SK-N-SH (cell line): Measurements from ENCODE around the gene TTC28. TPM values are rescaled to one million over a fixed set of nuclear protein-coding genes. Genes with fewer than 3 reads are reported as not detected.

Experiments
- CTCF ChIA-PET: fragments of 300-600, 350-600 bp; formaldehyde crosslinking; extraction: SDS; loops from one replicate; lab custom pipeline; 2021; lab: Yijun Ruan, JAX
- POLR2A ChIA-PET: fragments of 350-600 bp; sonication (Branson Sonifier 250); formaldehyde crosslinking; extraction: SDS; loops from one replicate; lab custom pipeline; 2020; ENCODE audit warnings: antibody characterized with exemption, inconsistent platforms; lab: Yijun Ruan, JAX
- DNase-seq: peaks from one replicate; pipeline ENCODE4 v3.0.0; 2012
- H2AFZ ChIP-seq: fragments of 200-600 bp; sonication (generic); 2 replicates; pipeline ENCODE4 v1.8.1; 2016; ENCODE audit warnings: antibody characterized with exemption, mild to moderate bottlenecking, low read depth
- H3F3A ChIP-seq: fragments of 200-600 bp; sonication (generic); replicated peaks from 2 replicates; pipeline ENCODE3; 2016; ENCODE audit warnings: antibody characterized with exemption, mild to moderate bottlenecking; ENCODE audit not compliant: insufficient read depth
- H3K27ac ChIP-seq, 2 experiments: fragments of 200-500 bp in 1 of 2; fragments of 200-600 bp in 1 of 2; sonication (Bioruptor generic) in 1 of 2; sonication (generic), shearing (Covaris generic) in 1 of 2; 2 replicates each; pipeline versions ENCODE4 v1.5.1 to v1.6.1; 2014 to 2016; ENCODE audit warnings: low read depth in 2 of 2, inconsistent platforms in 1 of 2, low read length in 1 of 2, mild to moderate bottlenecking in 1 of 2, mixed read lengths in 1 of 2
- H3K27me3 ChIP-seq: fragments of 200-600 bp; sonication (generic), shearing (Covaris generic); 2 replicates; pipeline ENCODE4 v1.6.1; 2016; ENCODE audit warnings: mixed run types; ENCODE audit not compliant: insufficient read depth
- H3K36me3 ChIP-seq, 2 experiments: fragments of 200-500 bp in 1 of 2; fragments of 200-600 bp in 1 of 2; sonication (Bioruptor generic) in 1 of 2; sonication (generic) in 1 of 2; replicated peaks in 1 of 2; 2 replicates each; pipeline versions ENCODE3 to v1.5.1; 2014 to 2016; ENCODE audit warnings: low read length in 1 of 2, mild to moderate bottlenecking in 1 of 2; ENCODE audit not compliant: insufficient read depth in 2 of 2, control insufficient read depth in 1 of 2
- H3K4me1 ChIP-seq, 2 experiments: fragments of 200-500 bp in 1 of 2; fragments of 200-600 bp in 1 of 2; sonication (Bioruptor generic) in 1 of 2; sonication (generic), shearing (Covaris generic) in 1 of 2; 2 replicates each; pipeline versions ENCODE4 v1.5.1 to v1.6.1; 2014 to 2016; ENCODE audit warnings: low read depth in 1 of 2, low read length in 1 of 2, mixed run types in 1 of 2; ENCODE audit not compliant: insufficient read depth in 2 of 2, control insufficient read depth in 1 of 2
- H3K4me2 ChIP-seq: fragments of 200-600 bp; sonication (generic), shearing (Covaris generic); 2 replicates; pipeline ENCODE4 v1.6.1; 2017; ENCODE audit warnings: mixed run types
- H3K4me3 ChIP-seq, 2 experiments: fragments of 200-500 bp in 1 of 2; fragments of 200-600 bp in 1 of 2; sonication (Bioruptor generic) in 1 of 2; sonication (generic), shearing (Covaris generic) in 1 of 2; 2 replicates each; pipeline versions ENCODE4 v1.5.1 to v1.8.1; 2014 to 2016; ENCODE audit warnings: low read depth in 2 of 2, inconsistent platforms in 1 of 2, low read length in 1 of 2, mild to moderate bottlenecking in 1 of 2, mixed read lengths in 1 of 2, moderate library complexity in 1 of 2
- H3K79me2 ChIP-seq: fragments of 200-600 bp; sonication (generic); 2 replicates; pipeline ENCODE4 v1.8.1; 2017; ENCODE audit warnings: mild to moderate bottlenecking; ENCODE audit not compliant: insufficient read depth
- H3K9ac ChIP-seq: fragments of 200-600 bp; sonication (generic); 2 replicates; pipeline ENCODE4 v1.6.1; 2017; ENCODE audit warnings: mixed run types
- H3K9me2 ChIP-seq: fragments of 200-600 bp; sonication (generic); 2 replicates; pipeline ENCODE4 v1.6.1; 2017; ENCODE audit warnings: mixed run types
- H3K9me3 ChIP-seq: fragments of 200-600 bp; sonication (generic); 2 replicates; pipeline ENCODE4 v1.6.1; 2017; ENCODE audit warnings: mixed run types, mild to moderate bottlenecking, moderate library complexity
- H4K20me1 ChIP-seq: fragments of 200-600 bp; sonication (generic); 2 replicates; pipeline ENCODE4 v1.6.1; 2017; ENCODE audit warnings: mild to moderate bottlenecking, mixed run types; ENCODE audit not compliant: insufficient read depth
- CHD2 ChIP-seq: fragments of 150-350 bp; IDR thresholded peaks from 2 replicates; pipeline ENCODE4 v1.6.1; 2018; ENCODE audit warnings: low read length; ENCODE audit not compliant: partially characterized antibody
- ELF1 ChIP-seq: IDR thresholded peaks from 2 replicates; pipeline ENCODE4 v1.4.0; 2012
- EP300 ChIP-seq, 2 experiments: IDR thresholded peaks; 2 replicates each; pipeline versions ENCODE4 v1.4.0 to v1.6.1; 2012; ENCODE audit warnings: borderline replicate concordance in 1 of 2, low read depth in 1 of 2, low read length in 1 of 2
- FOSL2 ChIP-seq: IDR thresholded peaks from 2 replicates; pipeline ENCODE4 v1.4.0; 2012; ENCODE audit warnings: low read depth, mild to moderate bottlenecking, moderate library complexity, borderline replicate concordance
- FOXJ3 ChIP-seq: sonication (generic); formaldehyde crosslinking; IDR thresholded peaks from 2 replicates; pipeline ENCODE4 v1.5.1; 2020; ENCODE audit warnings: mild to moderate bottlenecking, missing genetic modification reagents
- FOXM1 ChIP-seq: IDR thresholded peaks from 2 replicates; pipeline ENCODE4 v1.4.0; 2012; ENCODE audit warnings: low read depth, mild to moderate bottlenecking
- MAX ChIP-seq: IDR thresholded peaks from 2 replicates; pipeline ENCODE4 v1.4.0; 2012; ENCODE audit warnings: low read depth
- MEF2A ChIP-seq: IDR thresholded peaks from 2 replicates; pipeline ENCODE4 v1.4.0; 2012; ENCODE audit warnings: low read depth, borderline replicate concordance
- NRF1 ChIP-seq: IDR thresholded peaks from 2 replicates; pipeline ENCODE4 v1.6.1; 2012; ENCODE audit warnings: low read depth, mild to moderate bottlenecking, low read length
- PBX3 ChIP-seq: IDR thresholded peaks from 2 replicates; pipeline ENCODE4; 2012
- POLR2AphosphoS5 ChIP-seq: IDR thresholded peaks from 2 replicates; pipeline ENCODE4 v1.6.1; 2012; ENCODE audit warnings: low read depth, low read length
- RAD21 ChIP-seq: IDR thresholded peaks from 2 replicates; pipeline ENCODE4 v1.6.1; 2012; ENCODE audit warnings: mild to moderate bottlenecking, low read length
- REST ChIP-seq: IDR thresholded peaks from 2 replicates; pipeline ENCODE4 v1.6.1; 2012; ENCODE audit warnings: mild to moderate bottlenecking, low read depth, low read length, moderate library complexity
- RFX5 ChIP-seq: IDR thresholded peaks from 2 replicates; pipeline ENCODE4 v1.6.1; 2012; ENCODE audit warnings: mild to moderate bottlenecking, improper control_type of control experiment, low read length
- RXRA ChIP-seq: IDR thresholded peaks from 2 replicates; pipeline ENCODE4 v1.4.0; 2012; ENCODE audit warnings: low read depth, mild to moderate bottlenecking, borderline replicate concordance
- SMC3 ChIP-seq: IDR thresholded peaks from 2 replicates; pipeline ENCODE4 v1.6.1; 2012; ENCODE audit warnings: low read depth, low read length, improper control_type of control experiment
- TAF1 ChIP-seq: IDR thresholded peaks from 2 replicates; pipeline ENCODE4 v1.6.1; 2012; ENCODE audit warnings: low read depth, mild to moderate bottlenecking, low read length, moderate library complexity, borderline replicate concordance
- TCF12 ChIP-seq: IDR thresholded peaks from 2 replicates; pipeline ENCODE4 v1.4.0; 2012
- TEAD4 ChIP-seq: IDR thresholded peaks from 2 replicates; pipeline ENCODE4 v1.4.0; 2012; ENCODE audit warnings: mild to moderate bottlenecking, borderline replicate concordance; ENCODE audit not compliant: insufficient read depth
- USF1 ChIP-seq: IDR thresholded peaks from 2 replicates; pipeline ENCODE4 v1.4.0; 2012; ENCODE audit warnings: low read depth, borderline replicate concordance
- YY1 ChIP-seq: IDR thresholded peaks from 2 replicates; pipeline ENCODE4 v1.4.0; 2012; ENCODE audit warnings: low read depth, mild to moderate bottlenecking
- WGBS: methylation state at CpG from one replicate; pipeline ENCODE4 v1.1.6; 2017; ENCODE audit warnings: low lambda C conversion rate; 5-methylcytosine and 5-hydroxymethylcytosine counted together
- polyA plus RNA-seq, 3 experiments: library from polyadenylated mRNA; depleted of rRNA; stranded (reverse); fragments of >200 nt; gene quantifications; 2 replicates each; pipeline ENCODE4 v1.2.3, GENCODE V29; 2012

The TTC28 gene
- polyA plus RNA-seq, 1 of the 3 experiments (the other 2 are of a cell fraction), result 5.9 TPM

- peaks cover 3% of the 10 kb centered on the region for H3F3A ChIP-seq
- no peak overlapping the region for H3K4me2 ChIP-seq
- no peak overlapping the region for H3K9ac ChIP-seq
- no peak overlapping the region for H3K4me3 ChIP-seq
- H2AFZ ChIP-seq, result no peak overlapping the region
- H3K4me1 ChIP-seq, result peaks cover 2 to 18% of the 10 kb centered on the region in 2 experiments; a peak in 3 of 4 replicates
- no peaks in the 10 kb centered on the region for H3K36me3 ChIP-seq
- CTCF ChIA-PET, result interaction anchor here (0.8 kb wide), 1 partner anchor 112 kb away, joined by 4 read pairs; no protein-coding TSS in a partner anchor
- H3K27ac ChIP-seq, result no peak overlapping the region
- H3K27me3 ChIP-seq, result no peaks in the 10 kb centered on the region
- H3K79me2 ChIP-seq, result no peaks in the 10 kb centered on the region
- no peaks in the 10 kb centered on the region for H4K20me1 ChIP-seq
- H3K9me3 ChIP-seq, result no peaks in the 10 kb centered on the region
- TF ChIP-seq TCF12 (no peak), TEAD4 (no peak), USF1 (no peak), RAD21 (no peak), RXRA (no peak), ELF1 (no peak), MEF2A (no peak), EP300 (IDR thresholded peaks at IDR 0.05; ENCODE audit: borderline replicate concordance in 1 of 2, low read depth in 1 of 2, low read length in 1 of 2) (no peak)
- TF ChIP-seq, all 33 proteins: peak for 0
- H3K9me2 ChIP-seq, result no peaks in the 10 kb centered on the region
- 100% methylated on average over 2 of the region's 2 CpGs for WGBS
- POLR2A ChIA-PET, result no interaction called here
- no peak for DNase-seq
Measured at GRCh38 chr22:28132466-28132865, 547.2 kb downstream of the TTC28 start.

- no peaks in the 10 kb centered on the region for H3K9me3 ChIP-seq
- no peaks in the 10 kb centered on the region for H3K27me3 ChIP-seq
- no peak for TF ChIP-seq TCF12
- TF ChIP-seq NRF1, result no peak
- TF ChIP-seq YY1, result no peak
- no peak for TF ChIP-seq FOXJ3 (CRISPR knock-in tag)
- no peak for TF ChIP-seq POLR2AphosphoS5
- no peak for TF ChIP-seq CHD2
- no peak for TF ChIP-seq TAF1
- no peak for TF ChIP-seq FOXM1
- TF ChIP-seq PBX3, result no peak
- TF ChIP-seq REST, result no peak
- no peak for TF ChIP-seq RFX5
- TF ChIP-seq TEAD4, result no peak
- TF ChIP-seq MEF2A, result no peak
- TF ChIP-seq SMC3, result no peak
- TF ChIP-seq USF1, result no peak
- TF ChIP-seq MAX, result no peak
- TF ChIP-seq FOSL2, result no peak
- TF ChIP-seq EP300 (IDR thresholded peaks at IDR 0.05; ENCODE audit: borderline replicate concordance in 1 of 2, low read depth in 1 of 2, low read length in 1 of 2), result no peak
- H3K27ac ChIP-seq, result no peak overlapping the region
- no peaks in the 10 kb centered on the region for H3F3A ChIP-seq
- no peaks in the 10 kb centered on the region for H3K79me2 ChIP-seq
- CTCF ChIA-PET, result interaction anchor here (0.7 kb wide), 1 partner anchor 700 kb away, joined by 3 read pairs; no protein-coding TSS in a partner anchor
- no peak overlapping the region for H3K4me3 ChIP-seq
- 98% methylated on average over 7 of the region's 7 CpGs for WGBS
- no peak overlapping the region for H3K9ac ChIP-seq
- no peaks in the 10 kb centered on the region for H3K36me3 ChIP-seq
- H2AFZ ChIP-seq, result no peak overlapping the region
- peaks cover 4 to 12% of the 10 kb centered on the region in 2 experiments; a peak in 3 of 4 replicates for H3K4me1 ChIP-seq
- no peak overlapping the region for H3K4me2 ChIP-seq
- POLR2A ChIA-PET, result no interaction called here
- H3K9me2 ChIP-seq, result no peaks in the 10 kb centered on the region
- H4K20me1 ChIP-seq, result no peaks in the 10 kb centered on the region
- DNase-seq, result no peak
Measured at GRCh38 chr22:28129319-28129962, 550.2 kb downstream of the TTC28 start.
